Measurements from ENCODE around the gene TMPRSS4. TPM values are rescaled to one million over a fixed set of nuclear protein-coding genes. Genes with fewer than 3 reads are reported as not detected.

Gene TMPRSS4
- total and polyA plus RNA-seq, 2 of the 4 experiments (the other 2 are of a cell fraction): not detected

GRCh38 chr11:118146554-118146953 is 69.7 kb downstream of the TMPRSS4 start:
- no peak overlapping the region for H2AFZ ChIP-seq (replicated peaks; ENCODE audit: low read length, poor library complexity)
- H3K14ac ChIP-seq (replicated peaks; ENCODE audit: low read depth, low read length): no peak overlapping the region
- no peak overlapping the region for H2BK20ac ChIP-seq (ENCODE audit: low read depth, low read length)
- no peak overlapping the region for H3K9ac ChIP-seq (ENCODE audit: low read depth, low read length)
- POLR2A ChIA-PET (ENCODE audit: unreplicated experiment): no interaction called here
- no peak overlapping the region for H2AK9ac ChIP-seq (replicated peaks; ENCODE audit: low read depth, low read length, poor library complexity)
- DNase-seq (no peak), ATAC-seq (ENCODE audit: low read depth) (no peak)
- TF ChIP-seq NFE2L2 (IDR thresholded peaks at IDR 0.05; ENCODE audit: low read depth, low read length) (no peak), RAD21 (IDR thresholded peaks at IDR 0.05; ENCODE audit: low read length) (no peak), RCOR1 (IDR thresholded peaks at IDR 0.05; ENCODE audit: insufficient replicate concordance, low read length) (no peak), MXI1 (IDR thresholded peaks at IDR 0.05; ENCODE audit: borderline replicate concordance, low read depth, low read length) (no peak), RFX5 (IDR thresholded peaks at IDR 0.05; ENCODE audit: low read depth, low read length) (no peak), MAFK (IDR thresholded peaks at IDR 0.05; ENCODE audit: low read depth, low read length) (no peak), USF2 (IDR thresholded peaks at IDR 0.05; ENCODE audit: low read depth, low read length) (no peak), FOS (IDR thresholded peaks at IDR 0.05; ENCODE audit: low read depth, low read length) (no peak), CTCF (conservative IDR thresholded peaks at IDR 0.05; ENCODE audit: low read depth, low read length) (no peak)
- H3K18ac ChIP-seq (ENCODE audit: low read depth, low read length): no peak overlapping the region
- H2BK5ac ChIP-seq (ENCODE audit: low read depth, low read length, poor library complexity, severe bottlenecking): no peak overlapping the region
- H3K9me3 ChIP-seq (ENCODE audit: control insufficient read depth, insufficient read depth, low read length): no peaks in the 10 kb centered on the region
- dilution Hi-C loops (cut with HindIII; ENCODE audit: low sequenced_read_pairs, unreplicated experiment): no loop called here
- no peaks in the 10 kb centered on the region for H3K4me1 ChIP-seq (ENCODE audit: control insufficient read depth, insufficient read depth, low read length)
- H3K9me1 ChIP-seq (ENCODE audit: insufficient read depth, low read length): no peaks in the 10 kb centered on the region
- H4K5ac ChIP-seq (ENCODE audit: low read depth, low read length): no peak overlapping the region
- peaks cover 42% of the 10 kb centered on the region for H3K27me3 ChIP-seq (ENCODE audit: control insufficient read depth, insufficient read depth, low read length)
- H3K27ac ChIP-seq (ENCODE audit: insufficient read depth, low read length): no peak overlapping the region
- H3K56ac ChIP-seq (ENCODE audit: extremely low read depth, insufficient read depth, low read length): no peak overlapping the region
- H3K79me1 ChIP-seq (ENCODE audit: low read depth in 1 of 2, low read length in 2 of 2): no peaks in the 10 kb centered on the region
- in situ Hi-C loops (cut with MboI; ENCODE audit: low sequenced_read_pairs): loop anchor here (10.0 kb wide), 1 partner anchor 208 kb away; the partner anchor contains the start of gene UBE4A
- no peak overlapping the region for H4K8ac ChIP-seq (ENCODE audit: low read depth in 2 of 2, low read length in 2 of 2)
- no peak overlapping the region for H3K4me2 ChIP-seq (ENCODE audit: low read depth, low read length)
- no TSS peak for BruUV-seq (replicated peaks)
- no peak overlapping the region for H2BK15ac ChIP-seq (ENCODE audit: low read depth, low read length)
- CTCF ChIA-PET: interaction anchor here (1.4 kb wide), 1 partner anchor 25 kb away, joined by 3 read pairs; no protein-coding TSS in a partner anchor
- WGBS, 2 experiments (ENCODE audit: extremely low coverage in 2 of 2, insufficient read length in 1 of 2): 77% methylated on average over 4 of the region's 6 CpGs; no CpG with 5 or more reads in 1 of the 2 experiments
- H3K4me3 ChIP-seq (ENCODE audit: insufficient read depth, low read depth, low read length): no peak overlapping the region
- intact Hi-C loops (cut with micrococcal nuclease): loop anchor here (5.0 kb wide), 2 partner anchors 341 to 421 kb away; partner anchors contain the start of gene IFT46
- H4K91ac ChIP-seq (ENCODE audit: insufficient read depth, low read depth, low read length): no peak overlapping the region
- H3K4ac ChIP-seq (ENCODE audit: low read depth, low read length): no peak overlapping the region
- no peak overlapping the region for H3K23ac ChIP-seq (ENCODE audit: low read depth, low read length)
- H2AK5ac ChIP-seq (ENCODE audit: low read depth, low read length): no peak overlapping the region
- no peaks in the 10 kb centered on the region for H4K20me1 ChIP-seq (ENCODE audit: insufficient read depth, low read length)
- H3K36me3 ChIP-seq (ENCODE audit: control insufficient read depth, insufficient read depth, low read length): no peaks in the 10 kb centered on the region
- no peak overlapping the region for H2BK120ac ChIP-seq (ENCODE audit: low read depth, low read length)

All from IMR-90 (cell line).